Ishikawa (cell line): ENCODE measurements around the gene CLDND1.

ENCODE experiments used
- CEBPB ChIP-seq: IDR thresholded peaks from 2 replicates; pipeline ENCODE4 v1.6.1; 2012
- CREB1 ChIP-seq: IDR thresholded peaks from 2 replicates; pipeline ENCODE4 v1.6.1; 2012; ENCODE audit warnings: low read depth
- EGR1 ChIP-seq: IDR thresholded peaks from 2 replicates; pipeline ENCODE4 v1.6.1; 2012
- EP300 ChIP-seq: IDR thresholded peaks from 2 replicates; pipeline ENCODE4 v1.6.1; 2012; ENCODE audit warnings: borderline replicate concordance
- FOXM1 ChIP-seq: IDR thresholded peaks from 2 replicates; pipeline ENCODE4 v1.6.1; 2012; ENCODE audit warnings: low read depth, borderline replicate concordance
- NFIC ChIP-seq: IDR thresholded peaks from 2 replicates; pipeline ENCODE4 v1.6.1; 2012
- RAD21 ChIP-seq: IDR thresholded peaks from 2 replicates; pipeline ENCODE4 v1.6.1; 2012; ENCODE audit warnings: low read depth
- TAF1 ChIP-seq: IDR thresholded peaks from 2 replicates; pipeline ENCODE4 v1.6.1; 2012; ENCODE audit warnings: low read depth, mild to moderate bottlenecking
- TCF12 ChIP-seq: IDR thresholded peaks from 2 replicates; pipeline ENCODE4 v1.6.1; 2012; ENCODE audit warnings: low read depth
- TEAD4 ChIP-seq: IDR thresholded peaks from 2 replicates; pipeline ENCODE4 v1.6.1; 2012
- USF1 ChIP-seq: IDR thresholded peaks from 2 replicates; pipeline ENCODE4 v1.6.1; 2012
- YY1 ChIP-seq: IDR thresholded peaks from 2 replicates; pipeline ENCODE4 v1.6.1; 2012; ENCODE audit warnings: low read depth
- ZBTB7A ChIP-seq: IDR thresholded peaks from 2 replicates; pipeline ENCODE4 v1.6.1; 2012; ENCODE audit warnings: low read depth
- TF ChIP-seq, protein P1 (sequence below): IDR thresholded peaks from 2 replicates; pipeline ENCODE4 v1.6.1; 2012
- TF ChIP-seq, protein P2 (sequence below): IDR thresholded peaks from 2 replicates; pipeline ENCODE4 v1.6.1; 2012; ENCODE audit warnings: low read depth, mild to moderate bottlenecking

The CLDND1 gene

DNA sequence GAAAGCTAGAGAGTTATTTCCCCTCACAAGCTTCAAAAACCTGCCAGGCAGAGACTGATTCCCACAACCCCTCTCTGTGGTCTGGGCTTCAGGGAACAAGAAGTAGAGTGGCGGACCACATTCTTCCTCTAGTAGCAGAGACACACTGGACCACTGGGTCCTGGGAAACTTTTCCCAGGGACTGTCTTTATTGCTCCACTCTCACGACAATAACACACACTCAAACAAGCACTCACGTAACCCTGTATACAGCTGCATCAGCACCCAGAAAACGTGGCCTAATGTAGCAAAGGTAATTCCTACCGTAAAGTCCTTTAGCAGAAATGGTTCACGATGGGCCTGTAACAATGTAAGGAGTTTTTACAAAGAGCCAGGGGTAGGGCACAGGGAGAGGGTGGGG lies 43.1 kb upstream of the CLDND1 start:
- TF ChIP-seq EP300 (no peak), TAF1 (no peak), ZBTB7A (no peak), EGR1 (no peak), CEBPB (no peak), YY1 (no peak), NFIC (no peak), RAD21 (no peak), CREB1 (no peak), TEAD4 (no peak), FOXM1 (no peak), TCF12 (no peak), USF1 (no peak)
- TF ChIP-seq, protein P1, sequence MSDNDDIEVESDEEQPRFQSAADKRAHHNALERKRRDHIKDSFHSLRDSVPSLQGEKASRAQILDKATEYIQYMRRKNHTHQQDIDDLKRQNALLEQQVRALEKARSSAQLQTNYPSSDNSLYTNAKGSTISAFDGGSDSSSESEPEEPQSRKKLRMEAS: no peak
- TF ChIP-seq, protein P2, sequence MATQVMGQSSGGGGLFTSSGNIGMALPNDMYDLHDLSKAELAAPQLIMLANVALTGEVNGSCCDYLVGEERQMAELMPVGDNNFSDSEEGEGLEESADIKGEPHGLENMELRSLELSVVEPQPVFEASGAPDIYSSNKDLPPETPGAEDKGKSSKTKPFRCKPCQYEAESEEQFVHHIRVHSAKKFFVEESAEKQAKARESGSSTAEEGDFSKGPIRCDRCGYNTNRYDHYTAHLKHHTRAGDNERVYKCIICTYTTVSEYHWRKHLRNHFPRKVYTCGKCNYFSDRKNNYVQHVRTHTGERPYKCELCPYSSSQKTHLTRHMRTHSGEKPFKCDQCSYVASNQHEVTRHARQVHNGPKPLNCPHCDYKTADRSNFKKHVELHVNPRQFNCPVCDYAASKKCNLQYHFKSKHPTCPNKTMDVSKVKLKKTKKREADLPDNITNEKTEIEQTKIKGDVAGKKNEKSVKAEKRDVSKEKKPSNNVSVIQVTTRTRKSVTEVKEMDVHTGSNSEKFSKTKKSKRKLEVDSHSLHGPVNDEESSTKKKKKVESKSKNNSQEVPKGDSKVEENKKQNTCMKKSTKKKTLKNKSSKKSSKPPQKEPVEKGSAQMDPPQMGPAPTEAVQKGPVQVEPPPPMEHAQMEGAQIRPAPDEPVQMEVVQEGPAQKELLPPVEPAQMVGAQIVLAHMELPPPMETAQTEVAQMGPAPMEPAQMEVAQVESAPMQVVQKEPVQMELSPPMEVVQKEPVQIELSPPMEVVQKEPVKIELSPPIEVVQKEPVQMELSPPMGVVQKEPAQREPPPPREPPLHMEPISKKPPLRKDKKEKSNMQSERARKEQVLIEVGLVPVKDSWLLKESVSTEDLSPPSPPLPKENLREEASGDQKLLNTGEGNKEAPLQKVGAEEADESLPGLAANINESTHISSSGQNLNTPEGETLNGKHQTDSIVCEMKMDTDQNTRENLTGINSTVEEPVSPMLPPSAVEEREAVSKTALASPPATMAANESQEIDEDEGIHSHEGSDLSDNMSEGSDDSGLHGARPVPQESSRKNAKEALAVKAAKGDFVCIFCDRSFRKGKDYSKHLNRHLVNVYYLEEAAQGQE: no peak

DNA sequence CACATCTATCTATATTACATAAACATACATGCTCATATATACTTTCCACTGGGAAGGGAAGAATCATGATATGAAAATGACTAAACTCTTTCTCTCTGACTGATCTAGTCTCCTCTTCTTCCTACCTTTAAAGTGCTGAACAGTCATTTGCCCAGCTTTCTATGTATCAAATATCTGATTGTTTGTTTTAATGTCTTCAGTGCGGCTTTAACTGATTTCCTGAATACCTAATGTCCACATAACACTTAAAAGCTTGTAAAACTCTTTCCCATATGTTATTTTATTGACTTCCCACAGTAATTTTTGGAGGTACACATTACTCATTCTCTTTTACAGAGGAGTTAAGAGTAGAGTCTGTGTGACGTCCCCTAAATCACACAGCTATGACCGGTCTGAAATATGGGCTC lies 42.5 kb upstream of the CLDND1 start:
- TF ChIP-seq TCF12 (no peak), CREB1 (no peak)

DNA sequence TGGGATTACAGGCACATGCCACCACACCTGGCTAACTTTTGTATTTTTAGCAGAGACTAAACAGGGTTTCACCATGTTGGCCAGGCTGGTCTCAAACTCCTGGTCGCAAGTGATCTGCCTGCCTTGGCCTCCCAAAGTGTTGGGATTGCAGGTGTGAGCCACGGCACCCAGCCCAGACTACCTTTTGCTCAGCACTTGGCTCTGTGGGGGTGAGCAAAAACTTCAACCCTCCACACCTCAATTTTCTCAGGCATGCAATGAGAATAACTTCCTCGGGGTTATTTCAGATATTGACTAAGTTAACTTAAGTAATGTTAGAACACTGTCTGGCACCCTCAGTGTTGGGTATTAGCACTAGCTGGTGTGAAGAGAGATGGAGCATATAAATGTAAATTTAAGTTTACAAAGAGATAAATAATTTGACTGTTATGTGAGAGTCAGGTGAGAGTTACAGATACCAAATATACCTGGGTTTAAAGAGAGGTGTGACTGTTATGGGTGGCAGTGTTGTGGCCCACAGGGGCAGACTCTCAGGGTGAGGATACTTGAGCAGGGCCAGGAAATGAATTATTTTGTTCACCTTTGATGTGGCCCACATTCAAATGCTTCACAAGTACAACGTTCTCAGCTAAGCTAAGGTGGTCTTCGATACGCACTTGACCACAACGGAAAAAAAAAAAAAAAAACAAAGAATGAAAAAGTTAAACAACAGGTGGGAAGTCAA lies 41.7 kb upstream of the CLDND1 start:
- TF ChIP-seq ZBTB7A (no peak), EGR1 (no peak), TAF1 (no peak), USF1 (no peak), CREB1 (no peak), TCF12 (no peak), FOXM1 (no peak), NFIC (no peak), YY1 (no peak), RAD21 (no peak)
- TF ChIP-seq, protein P1: no peak
- TF ChIP-seq, protein P2: no peak

DNA sequence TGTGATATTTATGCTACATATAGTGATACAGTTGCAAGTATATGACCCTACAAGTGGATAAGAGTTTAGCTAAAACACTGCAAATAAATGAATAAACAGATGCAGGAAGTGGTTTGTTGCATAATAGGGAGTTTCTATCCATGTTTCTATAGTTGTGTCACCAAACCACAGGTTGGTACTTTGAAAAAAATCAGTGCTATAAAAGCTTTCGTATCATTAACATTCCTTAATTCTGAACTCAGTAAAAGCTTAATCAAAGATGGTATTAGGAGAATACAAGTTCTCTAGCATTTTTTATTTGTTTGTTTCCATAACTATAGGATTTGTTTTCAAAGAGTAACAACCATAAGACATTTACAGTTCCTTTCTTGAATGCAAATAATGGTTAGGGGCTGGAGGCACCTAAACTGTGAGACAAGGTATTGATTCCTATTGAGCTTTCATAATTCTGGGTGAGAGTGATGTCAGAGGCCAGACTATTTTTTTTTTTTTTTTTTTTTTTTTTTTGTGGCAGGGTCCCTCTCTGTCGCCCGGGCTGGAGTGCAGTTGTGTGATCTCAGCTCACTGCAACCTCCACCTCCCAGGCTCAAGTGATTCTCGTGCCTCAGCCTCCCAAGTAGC lies 41.1 kb upstream of the CLDND1 start:
- TF ChIP-seq NFIC (no peak), EGR1 (no peak), USF1 (no peak), ZBTB7A (no peak), EP300 (no peak), RAD21 (no peak), TCF12 (no peak), YY1 (no peak), CREB1 (no peak)
- TF ChIP-seq, protein P1: no peak
- TF ChIP-seq, protein P2: no peak
